HepG2 (cell line): Measurements from ENCODE around the gene TNNI2. TPM values are rescaled to one million over a fixed set of nuclear protein-coding genes. Genes with fewer than 3 reads are reported as not detected.

Source experiments
- FUBP1 ChIP-seq: sonication (generic); formaldehyde crosslinking; IDR thresholded peaks from 2 replicates; pipeline ENCODE4 v1.5.1; 2020; ENCODE audit warnings: missing genetic modification reagents, mild to moderate bottlenecking, borderline replicate concordance
- GABPA ChIP-seq, 2 experiments: IDR thresholded peaks; 2 replicates each; pipeline ENCODE4 v1.6.1; 2011 to 2016; ENCODE audit warnings: low read depth in 2 of 2, low read length in 1 of 2, missing biosample characterization in 1 of 2, missing genetic modification characterization in 1 of 2
- GATAD1 ChIP-seq: IDR thresholded peaks from 2 replicates; pipeline ENCODE4 v1.6.1; 2016; ENCODE audit warnings: missing genetic modification reagents, missing compliant biosample characterization
- HIVEP1 ChIP-seq: sonication (generic); formaldehyde crosslinking; IDR thresholded peaks from 2 replicates; pipeline ENCODE4 v1.4.0; 2020; ENCODE audit warnings: mild to moderate bottlenecking, missing genetic modification reagents
- ISL2 ChIP-seq: sonication (generic); formaldehyde crosslinking; IDR thresholded peaks from 2 replicates; pipeline ENCODE4 v1.5.0; 2020; ENCODE audit warnings: missing genetic modification reagents
- JUN ChIP-seq: sonication (generic); formaldehyde crosslinking; IDR thresholded peaks from 2 replicates; pipeline ENCODE4 v1.4.0; 2020; ENCODE audit warnings: mild to moderate bottlenecking, missing genetic modification reagents
- NFYB ChIP-seq: sonication (generic); formaldehyde crosslinking; IDR thresholded peaks from 2 replicates; pipeline ENCODE4 v1.4.0; 2020; ENCODE audit warnings: missing genetic modification reagents
- SP4 ChIP-seq: sonication (generic); formaldehyde crosslinking; IDR thresholded peaks from 2 replicates; pipeline ENCODE4 v1.8.1; 2023; ENCODE audit warnings: mild to moderate bottlenecking, missing genetic modification reagents
- TRAFD1 ChIP-seq: sonication (generic); formaldehyde crosslinking; IDR thresholded peaks from 2 replicates; pipeline ENCODE4 v1.5.1; 2020; ENCODE audit warnings: missing genetic modification reagents, mild to moderate bottlenecking, borderline replicate concordance
- ZBTB33 ChIP-seq: sonication (generic); formaldehyde crosslinking; IDR thresholded peaks from 2 replicates; pipeline ENCODE4 v1.4.0; 2020; ENCODE audit warnings: missing genetic modification reagents
- ZBTB7B ChIP-seq: sonication (generic); formaldehyde crosslinking; IDR thresholded peaks from 2 replicates; pipeline ENCODE4 v1.4.0; 2020; ENCODE audit warnings: missing genetic modification reagents
- ZNF282 ChIP-seq: fragments of 450-650 bp; IDR thresholded peaks from 2 replicates; pipeline ENCODE4 v1.6.1; 2018; ENCODE audit not compliant: partially characterized antibody
- ZNF292 ChIP-seq: sonication (generic); formaldehyde crosslinking; IDR thresholded peaks from 2 replicates; pipeline ENCODE4 v1.8.1; 2022; ENCODE audit warnings: mild to moderate bottlenecking, low read depth, missing genetic modification reagents, borderline replicate concordance
- ZNF296 ChIP-seq: sonication (generic); formaldehyde crosslinking; conservative IDR thresholded peaks from 2 replicates; pipeline ENCODE4 v1.5.0; 2020; ENCODE audit warnings: mild to moderate bottlenecking, missing genetic modification reagents
- ZNF383 ChIP-seq: sonication (generic); formaldehyde crosslinking; IDR thresholded peaks from 2 replicates; pipeline ENCODE4 v1.4.0; 2020; ENCODE audit warnings: missing genetic modification reagents, mild to moderate bottlenecking, borderline replicate concordance
- ZNF496 ChIP-seq: sonication (generic); formaldehyde crosslinking; IDR thresholded peaks from 2 replicates; pipeline ENCODE4 v1.8.1; 2023; ENCODE audit warnings: mild to moderate bottlenecking, moderate library complexity, missing genetic modification reagents; ENCODE audit not compliant: insufficient replicate concordance
- ZNF879 ChIP-seq: sonication (generic); formaldehyde crosslinking; IDR thresholded peaks from 2 replicates; pipeline ENCODE4 v1.8.1; 2023; ENCODE audit warnings: missing genetic modification reagents
- polyA plus RNA-seq, 8 experiments: library from polyadenylated mRNA; depleted of rRNA in 3 of 8; stranded (reverse) in 7 of 8; unstranded in 1 of 8; fragments of >200 nt; fragmentation: Illumina TruSeq in 4 of 8; extraction: Trizol in 4 of 8; gene quantifications; 2 replicates each; pipeline versions ENCODE4 v1.2.1 to v1.2.3, GENCODE V29; 2011 to 2016; ENCODE audit warnings: low read depth in 4 of 8, missing spikeins in 1 of 8, mixed read lengths in 1 of 8; ENCODE audit not compliant: insufficient read depth in 1 of 8
- total RNA-seq, 5 experiments: library from RNA; depleted of rRNA; stranded (reverse); fragments of >200 nt; fragmentation: Illumina TruSeq; extraction: Trizol; gene quantifications; 2 replicates each; pipeline ENCODE4 v1.2.3, GENCODE V29; 2016; ENCODE audit warnings: low read depth in 1 of 5
- TF ChIP-seq, protein P1 (sequence below): IDR thresholded peaks from 2 replicates; pipeline ENCODE4 v1.6.1; 2016; ENCODE audit warnings: control low read depth
- TF ChIP-seq, protein P2 (sequence below): IDR thresholded peaks from 2 replicates; pipeline ENCODE4 v1.6.1; 2016; ENCODE audit warnings: missing genetic modification reagents, missing compliant biosample characterization
- TF ChIP-seq, protein P3 (sequence below): sonication (generic); formaldehyde crosslinking; IDR thresholded peaks from 2 replicates; pipeline ENCODE4 v1.5.0; 2020; ENCODE audit warnings: missing genetic modification reagents

Gene TNNI2
- total and polyA plus RNA-seq, 2 of the 13 experiments (the other 11 are each of a cell fraction or from before 2014, with no cell fraction given), result 7.2 to 12.0 TPM

- TF ChIP-seq ZBTB7B (peak; percentile 97), ZNF879 (CRISPR knock-in tag) (no peak), ZBTB33 (CRISPR knock-in tag) (peak; percentile 83; the same call in 1 of the 2 replicates), ZNF496 (CRISPR knock-in tag) (no peak), ZNF383 (CRISPR knock-in tag) (no peak), GATAD1 (CRISPR knock-in tag) (peak; percentile 78), HIVEP1 (peak; percentile 92), ISL2 (CRISPR knock-in tag) (peak; percentile 91), SP4 (CRISPR knock-in tag) (peak; percentile 40; the same call in 1 of the 2 replicates), ZNF296 (CRISPR knock-in tag) (peak; percentile 69; the same call in 1 of the 2 replicates), TRAFD1 (CRISPR knock-in tag) (peak; percentile 95), FUBP1 (peak; percentile 98; the same call in 1 of the 2 replicates), ZNF292 (CRISPR knock-in tag) (peak; percentile 99), GABPA (IDR thresholded peaks at IDR 0.05; ENCODE audit: low read depth, low read length) (no peak), GABPA (CRISPR knock-in tag; IDR thresholded peaks at IDR 0.05; ENCODE audit: low read depth) (peak; percentile 66), ZNF282 (no peak), NFYB (CRISPR knock-in tag) (peak; percentile 18; the same call in 1 of the 2 replicates), JUN (CRISPR knock-in tag) (peak; percentile 70; the same call in 1 of the 2 replicates)
- TF ChIP-seq, protein P1, sequence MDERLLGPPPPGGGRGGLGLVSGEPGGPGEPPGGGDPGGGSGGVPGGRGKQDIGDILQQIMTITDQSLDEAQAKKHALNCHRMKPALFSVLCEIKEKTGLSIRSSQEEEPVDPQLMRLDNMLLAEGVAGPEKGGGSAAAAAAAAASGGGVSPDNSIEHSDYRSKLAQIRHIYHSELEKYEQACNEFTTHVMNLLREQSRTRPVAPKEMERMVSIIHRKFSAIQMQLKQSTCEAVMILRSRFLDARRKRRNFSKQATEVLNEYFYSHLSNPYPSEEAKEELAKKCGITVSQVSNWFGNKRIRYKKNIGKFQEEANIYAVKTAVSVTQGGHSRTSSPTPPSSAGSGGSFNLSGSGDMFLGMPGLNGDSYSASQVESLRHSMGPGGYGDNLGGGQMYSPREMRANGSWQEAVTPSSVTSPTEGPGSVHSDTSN (CRISPR knock-in tag), result 0 out of 2 replicates have a peak, but pooled peaks have one; percentile 48
- TF ChIP-seq, protein P2, sequence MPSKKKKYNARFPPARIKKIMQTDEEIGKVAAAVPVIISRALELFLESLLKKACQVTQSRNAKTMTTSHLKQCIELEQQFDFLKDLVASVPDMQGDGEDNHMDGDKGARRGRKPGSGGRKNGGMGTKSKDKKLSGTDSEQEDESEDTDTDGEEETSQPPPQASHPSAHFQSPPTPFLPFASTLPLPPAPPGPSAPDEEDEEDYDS (CRISPR knock-in tag), result no peak; the same call in none of the 2 replicates
- TF ChIP-seq, protein P3, sequence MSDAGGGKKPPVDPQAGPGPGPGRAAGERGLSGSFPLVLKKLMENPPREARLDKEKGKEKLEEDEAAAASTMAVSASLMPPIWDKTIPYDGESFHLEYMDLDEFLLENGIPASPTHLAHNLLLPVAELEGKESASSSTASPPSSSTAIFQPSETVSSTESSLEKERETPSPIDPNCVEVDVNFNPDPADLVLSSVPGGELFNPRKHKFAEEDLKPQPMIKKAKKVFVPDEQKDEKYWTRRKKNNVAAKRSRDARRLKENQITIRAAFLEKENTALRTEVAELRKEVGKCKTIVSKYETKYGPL, result no peak
Measured at GRCh38 chr11:1842149-1843097, 3.6 kb downstream of the TNNI2 start (continued).
